HG03571 (cell line): ENCODE data around the gene MPND.

Source experiments
- ATAC-seq: cut with Tn5 transposase; IDR thresholded peaks from one replicate; pipeline ENCODE4 v1.9.1; 2021; ENCODE audit not compliant: unreplicated experiment

MPND gene

GRCh38 chr19:4365791-4366665 lies 22.7 kb downstream of the MPND start:
- ATAC-seq, result no peak

- ATAC-seq, result no peak
These were observed 23.4 kb downstream of the MPND start for GRCh38 chr19:4366666-4367335.

- no peak for ATAC-seq
These were observed 24.0 kb downstream of the MPND start for GRCh38 chr19:4367336-4367723.

- ATAC-seq, result no peak
These were observed 24.4 kb downstream of the MPND start for GRCh38 chr19:4367781-4368127.

- no peak for ATAC-seq
These were observed 24.9 kb downstream of the MPND start for GRCh38 chr19:4368128-4368820.

- peak; percentile 53 for ATAC-seq
These were observed 25.9 kb downstream of the MPND start for GRCh38 chr19:4369109-4369887.

- ATAC-seq, result no peak
These were observed 26.5 kb downstream of the MPND start for GRCh38 chr19:4369888-4370260.

- no peak for ATAC-seq
These were observed 27.2 kb downstream of the MPND start for GRCh38 chr19:4370418-4371041.

- ATAC-seq, result no peak
These were observed 28.1 kb downstream of the MPND start for GRCh38 chr19:4371247-4372164.

- no peak for ATAC-seq
These were observed 29.0 kb downstream of the MPND start for GRCh38 chr19:4372165-4373012.

GRCh38 chr19:4373013-4373367 lies 29.6 kb downstream of the MPND start:
- ATAC-seq, result no peak

GRCh38 chr19:4373601-4374497 lies 30.5 kb downstream of the MPND start:
- ATAC-seq, result no peak

GRCh38 chr19:4374498-4375163 lies 31.3 kb downstream of the MPND start:
- no peak for ATAC-seq

GRCh38 chr19:4375164-4376027 lies 32.0 kb downstream of the MPND start:
- ATAC-seq, result peak; percentile 50

GRCh38 chr19:4376028-4376670 lies 32.8 kb downstream of the MPND start:
- ATAC-seq, result peak; percentile 6

- no peak for ATAC-seq
These were observed 33.3 kb downstream of the MPND start for GRCh38 chr19:4376671-4376990.
